Stimulated activated CD4-positive, alpha-beta T cell treated with anti-CD3 and anti-CD28 coated beads, Interleukin-1b, Interleukin-23, amount 100 ng/mL, for 1 hour (primary cell): ENCODE results near the gene AGAP1.

Experiments
- DNase-seq, 2 donors: peaks; one replicate each; pipeline ENCODE4 v3.0.0-alpha.2; 2020; ENCODE audit warnings: low read depth in 2 of 2

AGAP1 gene

GRCh38 chr2:235663875-235664274 is 170.0 kb downstream of the AGAP1 start:
- no peak for DNase-seq

GRCh38 chr2:235665661-235666212 is 171.9 kb downstream of the AGAP1 start:
- no peak for DNase-seq

- no peak for DNase-seq
Measured at GRCh38 chr2:235666213-235666781, 172.5 kb downstream of the AGAP1 start.

- DNase-seq = no peak
Measured at GRCh38 chr2:235668782-235669181, 174.9 kb downstream of the AGAP1 start.

GRCh38 chr2:235669269-235669831 is 175.5 kb downstream of the AGAP1 start:
- no peak for DNase-seq

- DNase-seq = no peak
Measured at GRCh38 chr2:235669983-235670962, 176.4 kb downstream of the AGAP1 start.

GRCh38 chr2:235670974-235671787 is 177.3 kb downstream of the AGAP1 start:
- no peak for DNase-seq

GRCh38 chr2:235672720-235673119 is 178.9 kb downstream of the AGAP1 start:
- DNase-seq = no peak

GRCh38 chr2:235674146-235674545 is 180.3 kb downstream of the AGAP1 start:
- no peak for DNase-seq

- no peak for DNase-seq
Measured at GRCh38 chr2:235674812-235675211, 181.0 kb downstream of the AGAP1 start.

GRCh38 chr2:235675678-235676535 is 182.1 kb downstream of the AGAP1 start:
- no peak for DNase-seq

- no peak for DNase-seq
Measured at GRCh38 chr2:235676536-235676799, 182.6 kb downstream of the AGAP1 start.

- DNase-seq = no peak
Measured at GRCh38 chr2:235677276-235677788, 183.5 kb downstream of the AGAP1 start.

GRCh38 chr2:235677937-235678336 is 184.1 kb downstream of the AGAP1 start:
- DNase-seq = no peak

GRCh38 chr2:235678712-235679111 is 184.9 kb downstream of the AGAP1 start:
- DNase-seq = no peak

- DNase-seq = no peak
Measured at GRCh38 chr2:235679471-235679870, 185.6 kb downstream of the AGAP1 start.

GRCh38 chr2:235685024-235685721 is 191.3 kb downstream of the AGAP1 start:
- DNase-seq = no peak

- DNase-seq = no peak
Measured at GRCh38 chr2:235688511-235689426, 194.9 kb downstream of the AGAP1 start.

- no peak for DNase-seq
Measured at GRCh38 chr2:235689427-235689853, 195.6 kb downstream of the AGAP1 start.
